Midbrain (tissue), 1 donor: ENCODE data around the gene GNL2.
"Not testable (repeated sequence)": the region's sequence is repeated elsewhere in the genome, so short reads cannot be mapped to it uniquely, and the experiment has no call there.

ENCODE experiments used
- DNase-seq: peaks from one replicate; lab custom pipeline; 2025; lab: John Stamatoyannopoulos, UW

The GNL2 gene

GRCh38 chr1:37559080-37559479 lies 36.7 kb downstream of the GNL2 start:
- no peak for DNase-seq

- DNase-seq = no peak
These were observed 37.3 kb downstream of the GNL2 start for GRCh38 chr1:37558411-37558810.

- DNase-seq = no peak
These were observed 38.3 kb downstream of the GNL2 start for GRCh38 chr1:37557402-37557801.

GRCh38 chr1:37556712-37557196 lies 39.0 kb downstream of the GNL2 start, which contains the start of gene DNALI1:
Gene DNALI1 (plus strand): TSS chr1:37556940. CDS start chr1:37556995, 55 bp downstream.
- DNase-seq = peak; percentile 87

DNA sequence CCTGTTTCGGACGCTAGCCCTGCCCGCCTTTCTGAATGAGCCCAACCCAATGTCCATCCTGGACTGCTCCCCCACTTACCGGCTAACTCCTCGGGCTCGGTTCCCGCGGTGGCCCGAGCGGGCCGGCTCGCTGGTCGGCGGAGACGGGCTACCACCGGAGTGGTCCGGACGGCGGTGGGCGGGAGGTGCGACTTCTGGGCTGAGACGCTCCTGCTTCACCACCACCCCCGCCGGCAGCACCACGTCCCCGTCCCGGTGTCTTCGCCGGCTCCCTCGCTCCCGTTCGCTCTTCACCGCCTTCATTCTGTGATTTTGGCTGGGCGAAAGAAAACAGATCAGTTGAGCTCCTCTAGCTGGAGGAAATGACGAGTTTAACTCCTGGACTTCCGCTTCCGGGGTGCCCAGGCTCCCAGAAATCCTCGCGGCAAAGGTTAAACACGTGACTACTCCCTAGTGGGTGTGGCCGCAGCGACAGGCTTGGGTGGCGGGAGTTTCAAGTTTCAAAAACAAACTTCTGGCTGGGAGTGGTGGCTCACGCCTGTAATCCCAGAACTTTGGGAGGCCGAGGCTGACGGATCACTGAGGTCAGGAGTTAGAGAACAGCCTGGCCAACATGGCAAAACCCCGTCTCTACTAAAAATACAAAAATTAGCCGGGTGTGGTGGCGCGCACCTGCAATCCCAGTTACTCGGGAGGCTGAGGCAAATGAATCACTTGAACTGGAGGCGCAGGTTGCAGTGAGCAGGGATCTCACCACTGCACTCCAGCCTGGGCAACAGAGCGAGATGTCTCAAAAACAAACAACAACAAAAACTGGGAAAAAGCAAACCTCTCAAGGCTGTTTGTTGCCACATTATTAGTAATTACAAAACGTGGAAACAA lies 41.6 kb downstream of the GNL2 start, which contains the start of gene SNIP1:
Gene SNIP1 (minus strand): TSS at position 367 of the 882 bp plus-strand sequence. CDS start 64 bp downstream, at position 303.
- peak; percentile 97 for DNase-seq

DNA sequence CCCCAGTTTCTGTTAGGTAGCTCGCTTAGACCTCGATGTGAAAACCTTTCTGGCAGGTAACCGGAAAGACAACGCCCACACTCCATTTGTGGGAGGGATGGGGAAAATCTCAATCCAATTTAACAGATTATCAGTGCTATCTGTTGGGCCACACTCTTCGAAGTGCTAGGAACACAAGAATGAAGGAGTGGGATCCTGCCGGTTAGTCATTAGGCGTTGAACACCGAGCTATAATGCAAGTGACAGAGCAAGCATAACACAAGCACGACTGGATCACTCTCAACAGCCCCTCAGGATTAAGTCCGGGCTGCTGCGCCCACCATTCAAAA lies 42.2 kb downstream of the GNL2 start:
- no peak for DNase-seq

DNA sequence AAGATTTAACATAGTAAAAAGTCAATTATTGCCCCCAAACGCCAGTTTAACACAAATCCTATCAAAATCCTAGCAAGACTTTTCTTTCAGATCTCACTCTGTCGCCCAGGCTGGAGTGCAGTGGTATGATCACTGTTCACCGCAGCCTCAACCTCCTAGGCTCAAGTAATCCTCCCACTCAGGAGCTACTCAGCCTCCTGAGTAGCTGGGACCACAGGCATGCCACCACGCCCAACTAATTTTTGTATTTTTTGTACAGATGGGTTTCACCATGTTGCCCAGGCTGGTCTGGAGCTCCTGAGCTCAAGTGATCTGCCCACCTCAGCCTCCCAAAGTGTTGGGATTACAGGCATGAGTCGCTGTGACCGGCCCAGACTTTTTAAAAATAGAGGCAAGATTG lies 46.4 kb downstream of the GNL2 start:
- DNase-seq = no peak

- no peak for DNase-seq
These were observed 50.7 kb downstream of the GNL2 start for GRCh38 chr1:37545019-37545418.

DNA sequence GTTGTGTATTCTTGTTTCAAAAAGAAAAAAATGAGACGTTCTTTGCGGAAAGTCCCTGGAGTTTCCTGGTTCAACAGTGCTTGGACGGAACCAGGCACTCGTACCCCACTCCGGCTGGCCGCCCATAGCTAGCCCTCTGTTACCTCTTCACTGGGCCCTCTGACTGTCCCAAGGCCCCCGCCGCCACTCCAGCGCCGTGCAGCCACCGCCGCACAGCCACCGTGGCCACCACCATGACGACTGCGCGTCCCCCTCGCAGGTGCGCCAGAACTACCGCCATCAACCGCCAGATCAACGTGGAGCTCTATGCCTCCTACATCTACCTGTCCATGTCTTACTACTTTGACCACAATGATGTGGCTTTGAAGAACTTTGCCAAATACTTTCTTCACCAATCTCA lies 51.2 kb downstream of the GNL2 start:
- DNase-seq = no peak

- no peak for DNase-seq
These were observed 55.5 kb downstream of the GNL2 start for GRCh38 chr1:37540036-37540785.

DNA sequence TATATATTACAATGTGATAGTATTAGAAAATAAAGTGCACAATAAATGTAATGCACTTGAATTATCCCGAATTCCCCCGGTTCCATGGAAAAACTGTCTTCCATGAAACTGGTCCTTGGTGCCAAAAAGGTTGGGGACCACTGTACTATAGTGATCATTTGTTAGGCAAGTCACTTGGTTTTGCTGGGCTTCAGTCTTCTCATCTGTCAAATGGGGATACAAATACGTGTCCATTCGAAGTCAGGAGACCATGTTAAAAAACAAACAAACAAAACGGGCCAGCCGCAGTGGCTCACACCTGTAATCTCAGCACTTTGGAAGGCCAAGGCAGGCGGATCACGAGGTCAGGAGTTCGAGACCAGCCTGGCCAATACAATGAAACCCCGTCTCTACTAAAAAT lies 56.6 kb downstream of the GNL2 start:
- DNase-seq = not testable (repeated sequence)

GRCh38 chr1:37537378-37537777 lies 58.4 kb downstream of the GNL2 start:
- no peak for DNase-seq

DNA sequence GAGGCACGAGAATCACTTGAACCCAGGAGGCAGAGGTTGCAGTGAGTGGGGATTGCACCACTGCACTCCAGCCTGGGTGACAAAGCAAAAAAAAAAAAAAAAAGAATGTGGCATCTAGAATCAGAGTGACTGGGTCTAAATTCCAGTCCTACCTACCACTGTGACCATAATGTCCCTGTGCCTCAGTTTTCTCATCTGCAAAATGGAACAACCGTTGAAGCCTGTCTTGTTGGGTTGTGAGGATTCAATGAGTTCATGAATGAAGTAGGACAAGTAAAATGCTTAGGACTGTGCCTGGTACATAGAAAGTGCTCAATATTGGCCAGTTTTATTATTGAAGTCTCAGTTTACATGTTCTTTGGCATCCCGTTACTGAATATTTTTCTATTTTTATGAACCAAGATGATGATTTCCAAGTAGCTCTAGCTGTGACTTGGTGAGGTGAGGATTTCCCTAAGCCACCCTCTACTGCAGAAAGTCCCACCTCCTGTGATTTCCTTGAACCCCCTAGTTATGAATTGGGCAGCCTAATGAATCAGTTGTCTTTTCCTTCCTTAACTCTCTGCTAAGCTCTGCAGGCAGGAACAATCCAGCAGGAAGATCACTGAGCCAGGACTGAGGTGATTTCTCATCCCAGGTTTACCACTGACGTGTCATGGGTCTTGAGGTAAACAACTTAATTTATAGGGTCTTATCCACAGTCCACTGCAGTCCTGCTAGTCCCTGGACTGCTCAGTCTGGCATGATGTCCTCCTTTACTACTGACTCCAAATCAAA lies 62.2 kb downstream of the GNL2 start:
- DNase-seq = no peak

GRCh38 chr1:37532418-37533156 lies 63.1 kb downstream of the GNL2 start:
- not testable (repeated sequence) for DNase-seq

- not testable (repeated sequence) for DNase-seq
These were observed 65.8 kb downstream of the GNL2 start for GRCh38 chr1:37529888-37530287.

- DNase-seq = no peak
These were observed 76.1 kb downstream of the GNL2 start for GRCh38 chr1:37519613-37520012.

DNA sequence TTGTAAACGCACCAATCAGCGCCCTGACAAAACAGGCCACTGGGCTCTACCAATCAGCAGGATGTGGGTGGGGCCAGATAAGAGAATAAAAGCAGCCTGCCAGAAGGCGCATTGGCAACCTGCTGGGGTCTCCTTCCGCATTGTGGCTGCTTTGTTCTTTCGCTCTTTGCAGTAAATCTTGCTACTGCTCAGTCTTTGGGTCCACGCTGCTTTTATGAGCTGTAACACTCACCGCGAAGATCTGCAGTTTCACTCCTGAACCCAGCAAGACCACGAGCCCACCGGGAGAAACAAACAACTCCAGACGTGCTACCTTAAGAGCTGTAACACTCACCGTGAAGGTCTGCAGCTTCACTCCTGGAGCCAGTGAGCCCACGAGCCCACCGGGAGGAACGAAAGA lies 76.8 kb downstream of the GNL2 start:
- not testable (repeated sequence) for DNase-seq

DNA sequence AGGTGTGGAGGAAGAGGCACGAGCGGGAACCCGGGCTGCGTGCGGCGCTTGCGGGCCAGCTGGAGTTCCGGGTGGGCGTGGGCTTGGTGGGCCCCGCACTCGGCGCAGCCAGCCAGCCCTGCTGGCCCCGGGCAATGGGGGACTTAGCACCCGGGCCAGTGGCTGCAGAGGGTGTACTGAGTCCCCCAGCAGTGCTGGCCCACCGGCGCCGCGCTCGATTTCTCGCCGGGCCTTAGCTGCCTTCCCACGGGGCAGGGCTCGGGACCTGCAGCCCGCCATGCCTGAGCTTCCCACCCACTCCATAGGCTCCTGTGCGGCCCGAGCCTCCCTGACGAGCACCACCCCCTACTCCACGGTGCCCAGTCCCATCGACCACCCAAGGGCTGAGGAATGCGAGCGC lies 77.5 kb downstream of the GNL2 start:
- not testable (repeated sequence) for DNase-seq

DNA sequence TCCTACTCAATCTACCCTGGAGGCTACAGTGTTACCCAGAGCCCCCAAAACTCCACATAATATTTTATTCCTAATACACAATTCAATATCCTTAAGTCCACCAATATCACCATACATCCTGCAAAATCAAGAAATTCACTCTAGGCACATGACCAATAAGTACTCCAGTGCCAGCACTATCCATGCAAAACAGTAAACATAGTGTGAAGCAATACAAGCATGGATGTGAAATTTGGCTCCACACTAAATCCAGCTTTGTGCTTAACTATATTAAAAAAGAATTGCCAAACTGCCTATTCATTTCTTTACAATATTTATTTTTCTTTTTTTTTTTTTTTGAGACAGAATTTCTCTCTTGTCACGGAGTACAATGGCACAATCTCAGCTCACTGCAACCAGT lies 78.2 kb downstream of the GNL2 start:
- no peak for DNase-seq
